NCI-H82 (cell line): ENCODE measurements around the gene CTTN.
A peak's percentile ranks its signal among the peaks of the same experiment; 100 is the strongest.
"Not testable (repeated sequence)": the region's sequence is repeated elsewhere in the genome, so short reads cannot be mapped to it uniquely, and the experiment has no call there.

Source experiments
- DNase-seq: peaks from one replicate; lab custom pipeline; 2025; lab: John Stamatoyannopoulos, UW

The CTTN gene

GRCh38 chr11:70381350-70381749 lies 17.0 kb upstream of the CTTN start:
- no peak for DNase-seq

- DNase-seq, result no peak
Observed at GRCh38 chr11:70381872-70382861, 16.2 kb upstream of the CTTN start.

DNA sequence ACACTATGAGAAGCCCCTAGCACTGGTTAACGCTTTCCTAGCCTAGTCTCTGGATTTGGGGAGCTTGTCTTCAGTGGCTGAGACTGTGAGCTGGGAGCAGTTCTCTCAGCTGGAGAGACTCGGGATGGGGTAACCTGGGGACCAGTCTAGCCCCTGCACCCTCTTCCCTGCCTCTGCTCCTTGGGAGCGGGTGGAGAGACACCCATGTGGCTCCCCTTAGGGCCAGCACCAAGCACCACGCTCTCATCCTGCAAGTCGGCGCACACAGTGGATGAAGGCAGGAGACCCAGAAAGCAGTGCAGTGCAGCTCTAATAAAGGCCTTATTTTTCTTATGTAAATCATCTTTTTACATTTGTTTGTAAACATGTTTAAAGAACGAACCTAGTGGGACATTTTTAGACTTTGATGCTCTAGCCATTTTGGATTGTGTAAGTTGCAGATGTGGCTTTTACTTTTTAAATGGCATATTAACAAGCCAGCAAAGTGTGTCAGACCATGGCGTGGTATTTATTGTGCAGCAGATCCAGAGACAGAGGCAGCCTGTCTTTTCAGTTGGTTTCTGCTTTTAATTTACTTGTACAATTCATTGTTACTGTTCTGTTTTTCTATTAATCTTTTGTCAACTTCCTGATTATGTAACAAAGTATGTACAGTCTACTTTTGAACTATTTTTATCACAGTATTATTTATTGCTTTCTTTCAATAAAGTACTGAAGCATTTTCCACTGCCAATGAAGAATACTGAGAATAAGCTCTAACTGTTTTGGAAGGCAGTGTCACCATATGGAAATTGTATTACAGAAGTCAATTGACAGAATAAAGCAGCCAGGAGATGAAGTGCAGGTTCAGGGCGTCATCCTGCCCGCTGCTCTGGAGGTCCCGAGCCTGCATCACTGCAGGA lies 14.4 kb upstream of the CTTN start:
- no peak for DNase-seq

DNA sequence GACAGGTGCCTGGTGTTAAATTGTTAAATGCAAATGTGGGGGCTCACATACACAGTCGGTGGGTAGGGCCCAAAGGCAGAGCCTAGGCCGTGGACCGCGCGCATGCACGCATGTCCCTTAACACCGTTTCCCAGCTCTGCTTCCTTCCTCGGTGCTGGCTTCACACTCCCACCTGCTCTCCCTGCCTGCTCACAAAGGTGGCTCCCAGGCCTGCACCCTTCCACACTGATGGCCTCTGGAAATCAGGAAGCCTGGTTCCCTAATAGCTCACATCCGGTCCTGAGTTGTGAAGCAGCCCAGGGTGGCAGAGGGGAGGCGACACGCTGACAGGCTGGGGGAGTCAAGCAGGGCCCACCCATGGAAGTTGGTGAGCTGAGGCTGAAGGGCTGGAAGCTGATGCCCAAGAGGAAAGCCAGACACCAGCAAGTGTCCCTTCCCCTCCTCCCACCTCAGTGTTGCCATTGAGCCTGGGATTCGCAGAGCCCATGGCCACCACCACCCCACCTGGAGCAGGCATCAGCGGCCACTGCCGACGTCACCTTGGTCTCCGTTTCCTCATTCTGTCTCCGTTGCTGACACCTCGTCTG lies 13.7 kb upstream of the CTTN start:
- DNase-seq, result no peak

DNA sequence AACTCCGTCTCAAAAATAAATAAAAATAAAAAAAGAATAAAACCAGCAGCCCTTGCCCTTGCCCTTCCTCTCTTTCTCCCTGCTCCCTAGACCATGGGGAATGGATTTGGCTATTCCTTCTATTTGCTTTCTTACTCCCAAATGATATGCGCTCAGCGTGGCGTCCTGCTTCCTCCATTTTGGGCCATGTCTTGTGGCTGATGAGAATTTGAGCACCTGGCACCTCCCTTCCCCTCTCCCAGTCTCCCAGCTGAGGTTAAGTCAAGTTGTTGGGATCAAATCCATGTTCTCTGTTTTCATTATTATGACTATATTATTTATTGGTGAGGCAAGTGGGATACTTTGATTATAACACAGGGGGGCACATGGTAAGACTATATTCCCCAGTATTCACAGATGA lies 10.8 kb upstream of the CTTN start:
- DNase-seq, result no peak

DNA sequence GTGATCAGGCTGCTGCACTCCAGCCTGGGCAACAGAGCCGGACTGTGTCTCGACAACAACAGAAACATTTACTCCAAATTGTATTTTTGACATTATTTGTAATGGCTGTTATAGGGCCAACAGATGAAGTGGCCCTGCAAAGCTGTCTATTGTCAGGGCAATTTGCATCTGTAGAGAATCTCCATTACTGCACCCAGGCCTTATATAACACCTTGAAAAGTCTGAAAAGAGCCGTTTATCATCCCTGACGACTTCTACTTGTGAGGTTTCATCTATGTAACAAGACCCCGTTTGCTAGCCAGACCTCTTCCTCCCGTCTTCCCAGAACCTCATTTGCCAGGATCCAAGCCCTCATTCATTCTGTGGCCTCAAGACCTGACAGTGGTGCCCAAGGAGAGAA lies 9.1 kb upstream of the CTTN start:
- DNase-seq, result no peak

- not testable (repeated sequence) for DNase-seq
Observed at GRCh38 chr11:70390882-70391281, 7.4 kb upstream of the CTTN start.

GRCh38 chr11:70394211-70394950 lies 3.9 kb upstream of the CTTN start:
- DNase-seq, result no peak

DNA sequence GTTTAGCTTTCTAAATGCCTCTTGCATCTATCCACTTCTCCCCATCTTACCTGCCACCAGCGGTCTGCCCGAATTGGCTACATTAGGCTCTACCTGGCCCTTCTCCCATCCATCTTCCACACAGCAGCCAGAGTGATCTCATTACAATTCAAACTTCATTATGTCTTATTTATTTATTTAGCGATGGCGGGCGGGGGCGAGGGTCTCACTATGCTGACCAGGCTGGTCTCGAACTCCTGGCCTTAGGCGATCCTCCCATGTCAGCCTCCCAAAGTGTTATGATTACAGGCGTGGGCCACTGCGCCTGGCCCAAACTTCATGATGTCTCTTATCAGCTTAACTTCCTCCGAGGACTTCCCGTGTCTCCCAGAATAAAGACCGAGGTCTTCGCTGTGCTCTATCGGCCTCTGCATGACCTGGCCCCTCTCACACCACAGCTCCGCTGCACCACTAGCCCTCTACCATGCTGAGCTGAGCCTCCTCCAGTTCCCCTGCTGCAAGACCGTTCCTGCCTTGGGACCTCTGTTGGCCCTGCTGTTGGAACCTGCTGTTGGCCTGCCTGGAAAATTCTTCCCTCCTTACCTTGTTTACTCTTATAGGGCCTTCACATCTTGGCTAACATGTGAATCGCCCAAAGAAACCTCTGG lies 870 bp upstream of the CTTN start:
- peak; percentile 43 for DNase-seq

DNA sequence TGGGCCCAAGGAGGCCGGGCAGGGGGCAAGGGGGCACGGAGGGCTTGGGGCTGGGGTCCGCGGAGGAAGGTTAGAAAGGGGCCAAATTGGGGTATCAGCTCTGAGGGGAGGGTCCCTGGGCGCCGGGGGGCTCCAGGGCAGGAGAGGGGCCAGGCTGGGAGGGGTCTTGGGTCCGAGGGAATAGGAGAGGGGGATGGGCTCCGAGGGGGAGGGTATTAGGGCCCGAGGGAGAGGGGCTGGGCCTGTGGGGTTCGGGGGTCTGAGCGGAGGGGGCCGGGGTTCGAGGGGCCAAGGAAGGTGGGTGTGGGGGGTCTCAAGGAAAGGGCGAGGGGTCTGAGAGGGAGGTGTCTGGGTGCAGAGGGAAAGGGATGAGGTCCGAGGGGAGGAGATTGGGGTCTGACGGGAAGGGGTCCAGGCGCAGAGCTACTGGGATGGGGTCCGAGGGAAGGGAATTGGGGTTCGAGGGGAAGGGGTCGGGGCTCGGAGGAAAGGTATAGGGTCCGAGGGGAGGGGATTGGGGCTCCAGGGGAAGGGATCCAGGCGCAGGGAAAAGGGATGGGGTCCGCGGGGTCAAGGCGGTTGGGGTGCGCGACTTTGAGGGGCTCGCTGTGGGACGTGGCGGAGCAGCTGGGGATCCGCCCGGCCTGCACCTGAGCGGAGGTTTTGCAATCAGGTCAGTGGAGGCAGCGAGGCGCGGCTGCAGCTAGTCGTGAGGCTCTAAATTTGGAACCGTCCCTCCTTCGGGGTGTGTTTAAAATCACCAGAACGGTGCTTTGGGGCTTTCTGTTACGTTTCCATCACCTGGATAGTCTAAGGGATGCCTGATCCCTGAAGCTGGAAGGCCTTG lies 728 bp downstream of the CTTN start:
- DNase-seq, result no peak

- DNase-seq, result no peak
Observed at GRCh38 chr11:70399681-70400112, 1.4 kb downstream of the CTTN start.

GRCh38 chr11:70400643-70401042 lies 2.3 kb downstream of the CTTN start:
- DNase-seq, result peak; percentile 45

DNA sequence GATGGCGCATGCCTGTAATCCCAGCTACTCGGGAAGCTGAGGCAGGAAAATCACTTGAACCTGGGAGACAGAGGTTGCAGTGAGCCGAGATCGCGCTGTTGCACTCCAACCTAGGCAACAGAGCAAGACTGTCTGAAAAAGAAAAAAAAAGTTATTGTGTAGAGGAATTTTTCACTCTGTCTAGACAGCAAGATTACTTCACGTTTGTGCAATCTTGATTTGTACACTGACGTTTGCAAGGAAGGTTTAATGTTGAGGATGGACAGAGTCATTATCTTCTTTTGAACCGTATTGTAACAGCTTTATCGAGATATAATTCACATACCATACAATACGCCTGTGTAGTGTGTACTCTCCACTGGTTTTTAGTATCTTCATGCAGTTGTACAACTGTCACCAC lies 3.7 kb downstream of the CTTN start:
- no peak for DNase-seq

- no peak for DNase-seq
Observed at GRCh38 chr11:70402685-70403084, 4.4 kb downstream of the CTTN start.

DNA sequence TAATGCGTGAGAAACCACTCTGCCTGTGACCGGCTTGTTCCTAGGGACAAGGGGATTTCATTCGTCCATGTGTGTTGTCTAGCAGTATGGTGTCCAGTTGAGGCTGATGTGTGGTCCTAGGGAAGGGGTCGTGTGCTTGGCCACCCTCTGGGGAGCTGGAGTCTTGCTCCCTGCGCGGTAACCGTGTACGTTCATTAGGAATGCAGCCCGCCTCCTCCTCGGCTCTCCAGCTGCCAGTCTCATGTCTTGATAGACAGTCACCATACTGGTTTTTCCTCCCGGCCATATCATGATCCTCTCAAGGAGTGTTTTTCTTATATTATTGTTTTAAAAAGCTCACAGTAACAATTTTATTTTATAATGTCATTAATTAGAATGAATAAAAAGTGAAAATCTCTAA lies 5.9 kb downstream of the CTTN start:
- no peak for DNase-seq

DNA sequence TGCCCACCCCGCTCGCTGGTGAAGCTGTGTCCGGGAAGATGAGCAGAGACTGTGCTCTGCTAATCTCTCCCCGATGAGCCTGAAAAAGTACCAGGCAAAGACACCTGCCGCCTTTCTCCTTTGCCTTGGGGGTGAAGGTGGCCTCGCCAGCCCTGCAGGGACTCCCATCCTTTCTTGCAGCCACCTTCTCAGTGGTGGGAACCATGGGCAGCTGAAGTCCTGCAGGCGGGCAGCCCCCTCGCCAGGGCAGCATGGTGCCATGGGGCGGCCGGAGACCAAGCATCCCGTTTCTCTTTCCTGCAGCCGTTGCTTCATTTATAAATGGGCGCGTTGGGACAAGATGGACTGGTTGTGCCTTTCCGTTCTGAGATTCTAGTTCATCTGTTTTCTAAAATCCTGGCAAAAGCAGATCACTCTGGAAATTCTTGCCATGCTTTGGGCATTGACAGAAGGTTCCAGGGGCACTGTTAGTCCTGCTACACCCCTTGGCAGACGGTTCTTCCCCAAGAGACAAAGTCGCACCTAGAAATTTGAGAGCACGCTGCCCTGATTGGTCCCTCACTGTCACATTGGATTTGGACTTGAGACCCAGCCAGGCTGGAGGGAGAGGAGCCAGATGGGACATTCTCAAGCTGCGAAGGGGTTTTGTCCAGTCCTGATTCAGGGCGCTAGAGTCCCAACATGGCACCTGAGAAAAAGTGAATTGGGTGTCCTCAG lies 7.5 kb downstream of the CTTN start:
- no peak for DNase-seq

GRCh38 chr11:70407121-70407520 lies 8.8 kb downstream of the CTTN start:
- DNase-seq, result no peak

GRCh38 chr11:70407814-70408213 lies 9.5 kb downstream of the CTTN start:
- no peak for DNase-seq

DNA sequence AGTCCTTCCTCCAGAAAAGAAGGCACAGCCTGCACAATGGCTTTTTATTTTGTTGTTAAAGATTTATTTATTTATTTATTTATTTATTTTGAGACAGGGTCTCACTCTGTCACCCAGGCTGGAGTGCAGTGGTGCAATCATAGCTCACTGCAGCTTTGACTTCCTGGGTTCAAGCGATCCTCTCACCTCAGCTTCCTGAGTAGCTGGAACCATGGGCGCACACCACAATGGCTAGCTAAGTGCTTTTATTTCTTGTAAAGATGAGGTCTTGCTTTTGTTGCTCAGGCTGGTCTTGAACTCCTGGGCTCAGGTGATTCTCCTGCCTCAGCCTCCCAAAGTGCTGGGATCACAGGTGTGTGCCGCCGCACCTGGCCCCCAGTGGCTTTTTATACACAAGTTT lies 10.0 kb downstream of the CTTN start:
- DNase-seq, result not testable (repeated sequence)

GRCh38 chr11:70409437-70409836 lies 11.1 kb downstream of the CTTN start:
- no peak for DNase-seq
